Upper lobe of left lung (tissue), 6 donors: ENCODE data around the gene CTXN1. TPM values are rescaled to one million over a fixed set of nuclear protein-coding genes. Genes with fewer than 3 reads are reported as not detected.
A peak's percentile ranks its signal among the peaks of the same experiment; 100 is the strongest.
"Not testable (repeated sequence)": the region's sequence is repeated elsewhere in the genome, so short reads cannot be mapped to it uniquely, and the experiment has no call there.

Experiments
- ATAC-seq, 2 donors: fragments of 200-7000 bp; cut with Tn5 transposase; one replicate each; pipeline ENCODE4 v1.9.1; 2022; ENCODE audit warnings: mild to moderate bottlenecking in 2 of 2, moderate library complexity in 2 of 2; ENCODE audit not compliant: low FRiP score in 2 of 2
- DNase-seq, 2 donors: peaks; one replicate each; pipeline ENCODE4 v3.0.0-alpha.2; 2019 to 2020
- H3K27ac ChIP-seq, 4 donors: fragments of 200-600 bp; sonication (generic); one replicate each; pipeline ENCODE4 v1.5.1; 2016 to 2019
- H3K27me3 ChIP-seq, 4 donors: fragments of 200-600 bp; sonication (generic); one replicate each; pipeline ENCODE4 v1.5.1; 2017 to 2019
- H3K36me3 ChIP-seq, 4 donors: fragments of 200-600 bp; sonication (generic); one replicate each; pipeline ENCODE4 v1.5.1; 2016 to 2019
- H3K4me1 ChIP-seq, 4 donors: fragments of 200-600 bp; sonication (generic); one replicate each; pipeline ENCODE4 v1.5.1; 2018 to 2019
- H3K4me3 ChIP-seq, 4 donors: fragments of 200-600 bp; sonication (generic); one replicate each; pipeline ENCODE4 v1.5.1; 2017 to 2019; ENCODE audit warnings: mild to moderate bottlenecking in 2 of 4, moderate library complexity in 1 of 4
- H3K9me3 ChIP-seq, 4 donors: fragments of 200-600 bp; sonication (generic); one replicate each; pipeline ENCODE4 v1.5.1; 2018 to 2019
- EP300 ChIP-seq, 4 donors: sonication (generic); formaldehyde crosslinking; IDR thresholded peaks; one replicate each; pipeline ENCODE4 v1.5.1; 2017; ENCODE audit warnings: antibody characterized with exemption in 4 of 4, control low read depth in 2 of 4
- POLR2A ChIP-seq, 4 donors: fragments of 450-650 bp; IDR thresholded peaks; one replicate each; pipeline ENCODE4 v1.5.1; 2016 to 2017; ENCODE audit warnings: antibody characterized with exemption in 4 of 4, mild to moderate bottlenecking in 2 of 4
- POLR2AphosphoS5 ChIP-seq, 2 donors: sonication (generic); formaldehyde crosslinking; IDR thresholded peaks; one replicate each; pipeline ENCODE4 v1.5.1; 2017; ENCODE audit warnings: antibody characterized with exemption in 2 of 2
- WGBS, 2 donors: methylation state at CpG; one replicate each; pipeline ENCODE4 v1.1.5; 2017 to 2018; 5-methylcytosine and 5-hydroxymethylcytosine counted together
- total RNA-seq, 6 donors: library from RNA; depleted of rRNA in 4 of 6; stranded (reverse); fragments of >200 nt in 4 of 6; gene quantifications; one replicate each; pipeline versions ENCODE4 v1.1.0 to v1.2.1, GENCODE V29; 2016 to 2021
- TF ChIP-seq, protein P1 (sequence below), 6 experiments: fragments of 450-650 bp in 4 of 6; fragments of 200-600 bp in 2 of 6; sonication (generic) in 2 of 6; IDR thresholded peaks; one replicate each; pipeline ENCODE4 v1.5.1; 2016 to 2019; ENCODE audit warnings: antibody characterized with exemption in 6 of 6
- donor health status: DM: no; HTN: no; CAD: no; lungs with moderate emphysema.
- donor health status: DM: no; HTN: yes; CAD: no; lungs with severe emphysema.

Gene CTXN1
- total RNA-seq, 6 donors from 2014 or later: 1.2 to 28.3 (median 13.4) TPM

DNA sequence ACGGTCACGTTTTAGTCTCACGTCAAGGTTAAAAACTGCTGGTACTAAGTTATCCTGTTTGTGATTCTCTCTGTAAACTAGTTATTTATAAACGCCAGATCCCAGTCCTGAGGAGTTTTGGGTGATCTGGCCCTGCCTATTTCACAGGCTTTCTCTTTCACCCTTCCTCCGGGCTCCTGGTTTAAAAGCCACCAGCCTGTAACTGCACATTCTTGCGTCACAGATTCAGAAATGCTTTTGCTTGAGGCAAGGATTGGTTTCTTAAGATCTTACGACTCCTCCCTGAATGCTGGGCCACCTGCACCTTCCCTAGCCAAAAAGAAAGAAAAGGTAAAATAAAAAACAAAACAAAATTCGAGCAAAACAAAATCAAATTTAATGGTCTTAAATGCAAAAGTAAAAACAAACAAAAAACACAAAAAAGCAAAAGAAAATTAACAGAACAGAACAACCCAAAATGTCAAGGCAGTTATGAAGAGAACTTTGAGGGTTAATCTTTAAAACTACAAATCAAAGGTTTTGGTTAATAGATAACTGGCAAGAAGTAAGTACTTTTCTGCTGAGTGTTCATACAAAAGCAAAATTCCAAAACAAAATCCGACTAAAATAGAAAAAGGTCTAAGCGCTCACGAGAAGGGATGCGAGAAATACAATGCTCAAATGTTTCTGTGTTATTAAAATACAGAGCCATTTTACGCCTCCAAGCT lies 36.1 kb upstream of the CTXN1 start:
- no peak for DNase-seq
- WGBS, 2 donors: 79 to 81% methylated on average over 13 of the region's 13 CpGs
- no peaks in the 10 kb centered on the region for H3K4me1 ChIP-seq
- no peaks in the 10 kb centered on the region for H3K9me3 ChIP-seq
- H3K36me3 ChIP-seq: peaks cover 5 to 79% (median 60%) of the 10 kb centered on the region in 4 donors
- no peak overlapping the region for H3K27ac ChIP-seq
- TF ChIP-seq, protein P1, sequence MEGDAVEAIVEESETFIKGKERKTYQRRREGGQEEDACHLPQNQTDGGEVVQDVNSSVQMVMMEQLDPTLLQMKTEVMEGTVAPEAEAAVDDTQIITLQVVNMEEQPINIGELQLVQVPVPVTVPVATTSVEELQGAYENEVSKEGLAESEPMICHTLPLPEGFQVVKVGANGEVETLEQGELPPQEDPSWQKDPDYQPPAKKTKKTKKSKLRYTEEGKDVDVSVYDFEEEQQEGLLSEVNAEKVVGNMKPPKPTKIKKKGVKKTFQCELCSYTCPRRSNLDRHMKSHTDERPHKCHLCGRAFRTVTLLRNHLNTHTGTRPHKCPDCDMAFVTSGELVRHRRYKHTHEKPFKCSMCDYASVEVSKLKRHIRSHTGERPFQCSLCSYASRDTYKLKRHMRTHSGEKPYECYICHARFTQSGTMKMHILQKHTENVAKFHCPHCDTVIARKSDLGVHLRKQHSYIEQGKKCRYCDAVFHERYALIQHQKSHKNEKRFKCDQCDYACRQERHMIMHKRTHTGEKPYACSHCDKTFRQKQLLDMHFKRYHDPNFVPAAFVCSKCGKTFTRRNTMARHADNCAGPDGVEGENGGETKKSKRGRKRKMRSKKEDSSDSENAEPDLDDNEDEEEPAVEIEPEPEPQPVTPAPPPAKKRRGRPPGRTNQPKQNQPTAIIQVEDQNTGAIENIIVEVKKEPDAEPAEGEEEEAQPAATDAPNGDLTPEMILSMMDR (IDR thresholded peaks at IDR 0.05): no peak
- no peak for TF ChIP-seq POLR2AphosphoS5 (IDR thresholded peaks at IDR 0.05)
- TF ChIP-seq EP300 (IDR thresholded peaks at IDR 0.05): no peak
- TF ChIP-seq POLR2A (IDR thresholded peaks at IDR 0.05): no peak
- no peaks in the 10 kb centered on the region for H3K27me3 ChIP-seq
- ATAC-seq: no peak
- no peak overlapping the region for H3K4me3 ChIP-seq

DNA sequence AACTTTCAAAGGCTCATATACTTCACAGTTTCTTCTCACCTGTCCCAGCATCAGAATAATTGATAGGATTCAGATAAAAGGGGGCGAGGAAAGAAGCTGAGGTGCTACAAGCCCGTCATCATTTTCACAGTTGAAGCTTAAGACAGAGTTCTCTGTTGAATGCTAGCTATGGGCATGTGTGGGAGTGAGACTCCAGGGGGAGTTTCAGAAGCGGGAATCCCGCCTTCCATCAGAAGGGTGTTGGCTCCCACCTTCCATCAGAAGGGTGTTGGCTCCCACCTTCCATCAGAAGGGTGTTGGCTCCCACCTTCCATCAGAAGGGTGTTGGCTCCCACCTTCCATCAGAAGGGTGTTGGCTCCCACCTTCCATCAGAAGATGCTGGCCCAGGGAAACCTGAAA lies 35.1 kb upstream of the CTXN1 start:
- H3K36me3 ChIP-seq: peaks cover 4 to 69% (median 50%) of the 10 kb centered on the region in 4 donors

DNA sequence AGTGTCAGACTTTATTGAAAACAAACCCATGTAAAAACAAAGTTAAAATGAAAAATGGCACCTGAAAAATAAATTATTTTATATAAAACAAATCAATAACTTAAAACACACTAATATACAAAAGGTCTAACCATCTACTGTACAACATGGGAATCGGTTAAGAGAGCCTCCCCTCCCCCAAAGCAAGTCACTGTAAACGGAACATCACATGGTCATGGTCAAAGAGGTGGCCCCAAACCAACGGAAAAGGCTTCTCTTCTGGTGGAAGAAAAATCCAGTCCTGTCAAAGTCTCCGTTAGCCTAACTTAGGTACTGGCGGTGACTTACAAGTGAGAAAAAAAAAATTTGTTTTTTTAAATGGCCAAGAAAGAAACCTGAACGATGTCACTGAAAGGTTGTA lies 33.3 kb upstream of the CTXN1 start:
- DNase-seq (no peak), ATAC-seq (no peak)
- peaks cover 0 to 50% (median 33%) of the 10 kb centered on the region in 4 donors for H3K36me3 ChIP-seq
- no peak overlapping the region for H3K4me3 ChIP-seq
- no peak for TF ChIP-seq POLR2A (IDR thresholded peaks at IDR 0.05)
- TF ChIP-seq, protein P1 (IDR thresholded peaks at IDR 0.05): no peak
- TF ChIP-seq EP300 (IDR thresholded peaks at IDR 0.05): no peak
- no peak for TF ChIP-seq POLR2AphosphoS5 (IDR thresholded peaks at IDR 0.05)
- no peak overlapping the region for H3K27ac ChIP-seq
- no peaks in the 10 kb centered on the region for H3K9me3 ChIP-seq
- no peaks in the 10 kb centered on the region for H3K4me1 ChIP-seq
- H3K27me3 ChIP-seq: no peaks in the 10 kb centered on the region
- WGBS, 2 donors: 56 to 61% methylated on average over 6 of the region's 6 CpGs

More for the DNA sequence above, 35.1 kb upstream of the CTXN1 start:
- not testable (repeated sequence) for DNase-seq, H3K4me3 ChIP-seq, H3K4me1 ChIP-seq, H3K9me3 ChIP-seq, H3K27ac ChIP-seq, H3K27me3 ChIP-seq, ATAC-seq
- 90 to 97% methylated on average over 4 of the region's 4 CpGs for WGBS, 2 donors

DNA sequence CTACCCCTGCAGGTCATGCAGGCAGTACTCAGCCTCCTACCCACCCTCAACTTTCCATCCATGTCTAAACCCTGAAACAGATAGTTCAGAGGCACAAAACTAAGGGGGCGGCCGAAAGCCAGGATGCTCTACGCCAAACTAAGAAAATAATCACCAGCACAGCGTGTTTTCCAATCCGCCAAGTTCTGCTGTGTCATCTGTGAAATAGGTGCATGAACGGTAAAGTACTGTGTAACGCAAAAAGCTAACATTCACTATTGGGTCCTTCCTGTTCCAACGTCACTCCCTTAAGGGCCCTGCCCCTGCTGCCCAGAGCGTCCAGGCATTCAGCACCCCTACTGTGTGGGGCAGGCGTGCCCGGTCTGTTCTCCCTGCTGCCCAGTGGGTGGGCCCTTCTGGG lies 29.8 kb upstream of the CTXN1 start:
- H3K27me3 ChIP-seq: no peaks in the 10 kb centered on the region
- no peaks in the 10 kb centered on the region for H3K9me3 ChIP-seq
- DNase-seq (no peak), ATAC-seq (peak in 1 of 2 donors; percentile 25)
- H3K27ac ChIP-seq: no peak overlapping the region
- peaks cover 0 to 16% (median 4%) of the 10 kb centered on the region in 4 donors for H3K36me3 ChIP-seq
- H3K4me3 ChIP-seq: no peak overlapping the region
- TF ChIP-seq POLR2AphosphoS5 (IDR thresholded peaks at IDR 0.05): no peak
- TF ChIP-seq, protein P1 (IDR thresholded peaks at IDR 0.05): no peak
- TF ChIP-seq POLR2A (IDR thresholded peaks at IDR 0.05): no peak
- no peak for TF ChIP-seq EP300 (IDR thresholded peaks at IDR 0.05)
- WGBS, 2 donors: 90 to 91% methylated on average over 11 of the region's 11 CpGs
- H3K4me1 ChIP-seq: peaks cover 0 to 10% (median 1%) of the 10 kb centered on the region in 4 donors

DNA sequence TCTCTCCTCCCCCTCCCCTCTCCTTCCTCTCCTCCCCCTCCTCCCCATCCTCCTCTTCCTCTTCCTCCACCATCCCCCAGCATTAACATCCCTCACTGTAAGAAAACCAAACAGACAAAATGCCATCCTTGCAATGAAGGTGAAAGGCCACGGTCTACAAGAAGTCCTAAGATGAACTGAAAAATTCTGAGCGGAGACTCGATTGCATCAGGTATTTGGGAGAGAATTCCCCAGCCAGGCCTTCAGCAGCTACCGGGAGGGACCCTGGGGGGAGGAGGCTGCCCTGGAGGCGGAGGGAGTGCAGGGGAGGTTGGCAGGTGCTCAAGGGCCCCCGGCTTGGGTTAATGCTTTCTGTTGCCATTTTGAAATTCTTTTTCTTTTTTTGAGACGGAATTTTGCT lies 27.6 kb upstream of the CTXN1 start:
- H3K27ac ChIP-seq: no peak overlapping the region
- peaks cover 0 to 5% (median 0%) of the 10 kb centered on the region in 4 donors for H3K36me3 ChIP-seq
- WGBS, 2 donors: 68 to 73% methylated on average over 7 of the region's 7 CpGs
- TF ChIP-seq EP300 (IDR thresholded peaks at IDR 0.05) (no peak), POLR2A (IDR thresholded peaks at IDR 0.05) (no peak), POLR2AphosphoS5 (IDR thresholded peaks at IDR 0.05) (no peak)
- TF ChIP-seq, protein P1 (IDR thresholded peaks at IDR 0.05): no peak
- ATAC-seq (no peak), DNase-seq (no peak)
- no peak overlapping the region for H3K4me3 ChIP-seq
- no peaks in the 10 kb centered on the region for H3K27me3 ChIP-seq
- H3K9me3 ChIP-seq: no peaks in the 10 kb centered on the region
- peaks cover 0 to 10% (median 1%) of the 10 kb centered on the region in 4 donors for H3K4me1 ChIP-seq
